Hematopoietic multipotent progenitor cell treated with erythropoietin and hydrocortisone succinate and interleukin-3 and kit ligand, for 15 days (in vitro differentiated cells): Measurements from ENCODE around the gene VEGFC.

Experiments used
- DNase-seq: peaks from one replicate; pipeline ENCODE4 v3.0.0-alpha.2; 2015; ENCODE audit warnings: low spot score

Gene VEGFC

DNA sequence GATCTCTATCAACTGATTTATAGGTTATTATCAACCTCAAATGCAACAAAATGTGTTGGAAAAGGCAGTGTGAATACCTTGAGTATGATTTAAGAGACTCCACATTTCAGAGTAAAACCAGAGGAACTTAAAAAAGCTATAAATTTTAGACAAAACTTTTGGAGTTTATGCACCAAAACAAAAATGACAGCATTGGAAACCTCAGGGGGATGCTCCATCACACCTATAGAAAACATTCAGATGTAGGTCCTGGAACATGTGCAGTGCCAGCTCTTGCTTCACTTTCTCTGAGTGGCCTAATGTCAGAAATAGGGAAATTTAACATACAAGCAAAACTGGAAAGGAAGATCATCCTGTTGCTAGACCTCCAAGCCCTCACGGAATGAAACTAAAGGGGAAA, 5.8 kb upstream of the VEGFC start:
- DNase-seq = no peak

- no peak for DNase-seq
Measured at GRCh38 chr4:176795441-176795840, 2.7 kb upstream of the VEGFC start.

- no peak for DNase-seq
Measured at GRCh38 chr4:176794651-176795050, 1.9 kb upstream of the VEGFC start.

GRCh38 chr4:176794151-176794550, 1.4 kb upstream of the VEGFC start:
- no peak for DNase-seq

DNA sequence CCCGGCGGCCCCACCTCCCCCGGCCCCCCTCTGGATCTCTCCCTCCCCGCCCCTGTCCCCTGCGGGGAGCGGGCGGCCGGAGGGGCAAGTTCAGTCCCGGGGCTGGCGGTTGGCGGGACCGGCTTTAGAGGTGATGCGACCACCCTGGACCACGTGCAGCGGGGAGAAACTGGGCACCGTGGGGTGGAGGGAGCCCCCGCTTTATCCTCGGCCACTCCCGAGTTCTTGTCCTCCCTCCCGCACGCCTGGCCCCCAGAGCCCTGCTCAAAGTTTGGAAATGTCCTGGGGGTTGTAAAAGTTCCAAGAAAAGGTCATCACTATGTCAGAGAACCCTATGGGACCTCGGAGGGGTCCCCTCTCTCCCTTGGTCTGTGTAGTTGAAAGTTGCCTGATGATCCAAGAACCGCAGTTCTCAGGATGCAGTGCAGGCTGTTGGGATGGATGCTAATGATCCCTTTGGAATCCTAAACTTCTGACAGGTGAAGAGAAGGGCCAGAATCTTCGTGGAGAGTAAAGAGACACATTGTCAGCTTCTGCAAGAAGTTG, 411 bp upstream of the VEGFC start:
- DNase-seq = no peak

DNA sequence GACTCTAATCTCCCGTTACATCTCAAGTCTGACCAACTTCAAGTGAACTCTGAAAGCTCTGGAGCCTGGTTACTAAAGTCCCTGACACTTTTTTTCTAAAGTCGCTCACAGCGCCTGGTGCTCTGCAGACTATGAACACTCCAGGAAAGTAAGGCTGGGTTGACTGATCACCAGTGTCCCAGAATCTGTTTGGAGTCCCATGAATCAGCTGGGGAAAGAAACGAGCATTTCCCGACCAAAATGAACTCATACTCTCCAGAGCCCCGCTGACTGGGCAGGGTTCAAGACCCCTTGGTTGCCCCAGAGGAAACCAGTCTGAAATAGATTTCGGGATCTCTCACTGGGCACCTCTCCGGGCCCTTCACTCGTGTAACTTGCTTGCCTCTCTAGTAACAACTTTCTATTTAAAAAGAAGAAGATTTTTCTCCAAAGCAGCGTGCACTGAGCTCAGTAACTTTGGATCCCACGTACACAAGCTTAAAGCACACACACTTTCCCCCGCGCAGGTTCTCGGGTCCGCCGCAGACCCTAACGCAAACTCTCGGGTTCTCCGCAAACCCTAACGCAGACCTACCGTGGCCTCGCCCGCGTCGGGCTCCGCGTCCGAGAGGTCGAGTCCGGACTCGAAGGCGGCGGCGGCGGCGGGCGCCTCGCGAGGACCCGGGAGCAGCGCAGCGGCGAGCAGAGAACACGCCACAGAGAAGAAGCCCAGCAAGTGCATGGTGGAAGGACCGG, 964 bp downstream of the VEGFC start:
- no peak for DNase-seq

- no peak for DNase-seq
Measured at GRCh38 chr4:176790398-176790797, 2.3 kb downstream of the VEGFC start.

DNA sequence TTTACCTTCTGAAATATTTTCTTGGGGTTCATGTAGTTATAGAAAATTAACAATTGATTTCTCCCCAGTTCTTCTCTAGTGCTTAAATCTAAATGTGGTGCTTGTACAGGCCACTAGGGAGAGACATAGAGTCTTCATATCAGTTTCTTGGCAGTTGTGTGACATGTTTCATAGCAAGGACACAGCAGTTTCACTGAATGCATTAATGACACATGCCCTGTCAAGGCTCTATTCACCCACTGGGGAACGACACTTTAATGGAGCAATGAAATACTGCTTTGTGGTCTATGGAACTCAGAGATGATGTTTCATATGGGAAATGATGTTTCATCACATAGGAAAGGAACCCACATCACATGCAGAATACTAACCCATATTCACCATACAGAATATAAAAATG, 2.8 kb downstream of the VEGFC start:
- DNase-seq = no peak

DNA sequence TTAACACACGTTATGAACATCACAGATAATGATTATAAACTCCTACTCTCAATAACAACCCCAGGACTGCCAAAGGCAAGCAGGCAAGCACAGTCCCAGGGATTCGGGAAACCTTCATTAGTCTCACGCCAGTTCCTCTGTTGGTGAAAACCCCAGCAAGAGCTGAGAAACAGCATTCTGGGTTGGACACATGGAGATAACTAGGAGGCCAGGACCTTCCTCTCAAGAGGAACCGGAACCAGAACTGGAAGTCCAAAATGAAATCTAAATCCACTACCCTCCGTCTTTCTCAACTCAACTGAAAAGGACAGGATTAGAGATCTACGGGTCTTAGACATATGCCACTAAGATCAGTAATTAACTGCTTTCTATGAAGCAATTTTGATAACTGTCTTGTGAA, 3.8 kb downstream of the VEGFC start:
- no peak for DNase-seq

- DNase-seq = no peak
Measured at GRCh38 chr4:176788248-176788647, 4.5 kb downstream of the VEGFC start.

- no peak for DNase-seq
Measured at GRCh38 chr4:176784816-176785215, 7.9 kb downstream of the VEGFC start.

- DNase-seq = no peak
Measured at GRCh38 chr4:176782794-176783193, 9.9 kb downstream of the VEGFC start.

GRCh38 chr4:176782191-176782590, 10.5 kb downstream of the VEGFC start:
- no peak for DNase-seq

DNA sequence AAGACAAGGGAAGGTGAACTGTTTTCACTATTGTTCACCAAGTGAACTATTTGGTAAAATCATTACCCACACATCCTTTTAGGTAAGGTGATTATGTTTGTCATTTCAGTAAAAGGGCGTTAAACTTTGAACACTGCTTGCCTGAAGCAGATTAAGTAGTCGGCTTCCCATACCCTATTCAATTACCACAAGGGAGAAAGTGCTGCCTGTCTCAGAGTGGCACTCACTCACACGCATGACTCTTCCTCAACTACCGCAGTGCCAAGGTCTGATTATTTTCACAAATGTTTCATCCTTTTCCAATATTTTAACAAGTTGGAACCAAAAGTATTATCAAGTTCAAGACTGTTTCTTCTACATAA, 11.0 kb downstream of the VEGFC start:
- DNase-seq = no peak

- DNase-seq = no peak
Measured at GRCh38 chr4:176780995-176781738, 11.6 kb downstream of the VEGFC start.

DNA sequence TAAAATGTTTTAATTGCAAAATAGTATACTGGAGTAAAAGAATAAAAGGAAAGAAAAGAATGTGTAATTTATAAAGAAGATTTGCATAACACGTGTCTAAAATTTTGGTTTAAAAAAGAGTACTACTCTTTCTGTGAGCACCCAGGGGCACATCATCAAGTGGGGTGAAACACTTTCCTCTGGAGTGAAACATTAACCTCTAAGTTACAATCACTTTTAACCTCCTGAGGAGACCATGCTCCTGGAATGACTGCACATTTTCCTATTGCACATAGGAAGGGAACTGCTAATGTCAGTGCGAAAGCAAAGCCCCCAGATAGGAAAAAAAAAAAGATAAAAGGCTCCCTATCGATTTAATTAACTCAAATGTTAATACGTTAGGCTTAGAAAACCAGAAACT, 13.3 kb downstream of the VEGFC start:
- no peak for DNase-seq

DNA sequence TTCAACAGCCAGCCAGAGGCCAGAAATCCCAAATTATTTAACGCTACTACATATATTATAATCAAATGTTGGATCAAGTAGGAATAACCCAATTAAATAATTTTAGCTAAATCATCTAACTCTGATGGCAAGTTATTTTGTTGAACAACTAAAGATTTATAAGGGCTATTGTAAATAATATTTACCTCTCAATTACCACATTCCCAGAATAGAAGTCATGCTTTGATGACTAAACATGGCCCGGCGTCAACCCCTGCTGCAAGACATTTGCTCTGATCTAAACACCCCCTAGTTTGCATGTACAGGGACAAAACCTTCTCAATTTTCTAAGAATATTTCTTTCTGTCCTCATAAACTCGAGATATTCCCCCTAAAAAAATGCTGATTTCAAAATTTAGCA, 14.2 kb downstream of the VEGFC start:
- DNase-seq = no peak

DNA sequence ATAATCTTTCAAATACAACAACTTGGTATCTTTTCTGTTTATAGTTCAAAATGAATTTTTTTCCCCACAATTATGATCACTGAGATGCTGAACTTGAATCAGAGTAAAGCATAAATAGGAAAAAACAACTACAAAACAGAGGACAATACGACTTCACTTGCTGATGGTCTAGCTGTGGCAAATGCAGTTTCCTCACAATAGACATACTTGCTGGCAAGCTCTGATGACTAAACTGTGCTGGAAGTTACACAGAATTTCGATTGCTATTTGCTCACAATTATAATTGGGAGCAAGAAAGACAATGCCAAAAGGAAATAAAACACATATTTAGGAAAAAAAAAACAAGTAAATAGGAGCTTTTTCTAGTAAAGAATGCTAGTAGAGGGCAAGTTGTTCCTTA, 14.7 kb downstream of the VEGFC start:
- DNase-seq = no peak

GRCh38 chr4:176775338-176775737, 17.4 kb downstream of the VEGFC start:
- DNase-seq = no peak

GRCh38 chr4:176774852-176775251, 17.9 kb downstream of the VEGFC start:
- DNase-seq = no peak

DNA sequence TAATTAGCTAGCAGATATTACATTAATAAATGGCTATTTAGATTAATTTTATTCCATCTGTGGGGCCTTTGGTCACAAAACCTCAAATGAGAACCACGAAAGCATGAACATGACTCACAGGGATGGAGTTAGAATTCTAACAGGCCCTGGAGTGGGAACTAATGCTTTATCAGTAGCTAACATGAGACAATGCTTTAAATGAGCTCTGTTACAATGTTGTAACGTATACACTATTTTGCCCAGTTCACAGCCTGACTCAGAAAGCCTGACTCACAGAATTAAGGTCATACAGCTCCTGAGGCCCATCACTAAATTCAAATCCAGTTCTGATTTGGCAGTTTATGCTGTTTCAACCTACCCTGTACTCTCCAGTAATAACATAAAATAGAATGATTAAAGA, 23.2 kb downstream of the VEGFC start:
- DNase-seq = no peak

- DNase-seq = no peak
Measured at GRCh38 chr4:176767183-176767582, 25.5 kb downstream of the VEGFC start.

- DNase-seq = no peak
Measured at GRCh38 chr4:176762661-176763308, 29.9 kb downstream of the VEGFC start.
